SKM-1 (cell line): ENCODE results near the gene PRKCQ.

Source experiments
- DNase-seq: peaks from one replicate; lab custom pipeline; 2025; ENCODE audit not compliant: unreplicated experiment; lab: John Stamatoyannopoulos, UW

The PRKCQ gene

DNA sequence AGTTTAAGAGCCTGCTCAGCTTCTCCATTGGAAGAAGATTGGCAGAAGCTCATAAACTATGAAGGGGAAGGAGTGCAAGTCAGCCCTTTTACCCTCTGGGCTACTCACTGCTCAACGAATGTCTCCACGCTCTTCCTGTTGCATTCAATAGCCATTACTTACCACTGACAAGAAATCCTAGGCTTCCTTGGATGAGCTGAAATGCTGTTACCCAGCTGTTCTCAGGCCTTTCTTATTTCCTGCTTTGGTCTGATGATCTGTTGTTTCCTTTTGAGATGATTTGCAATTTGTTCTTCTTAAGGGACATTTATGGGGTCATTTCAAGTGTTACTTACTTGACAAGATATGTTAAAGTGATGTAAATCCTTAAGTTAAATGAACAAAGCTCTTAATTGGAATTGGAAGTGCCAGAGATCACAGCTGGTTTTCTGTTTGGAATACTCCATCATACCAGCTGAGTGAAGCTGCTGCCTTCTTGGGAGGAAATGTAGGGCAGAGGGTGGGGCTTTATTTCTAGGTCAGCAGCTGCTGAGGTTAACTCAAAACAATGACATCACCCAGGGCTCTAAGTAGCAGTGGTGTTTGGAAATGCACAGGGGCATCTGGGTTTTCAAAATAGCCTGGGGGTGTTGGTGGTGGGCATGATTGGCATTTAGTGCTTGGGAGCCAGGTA lies 170.0 kb downstream of the PRKCQ start:
- no peak for DNase-seq

DNA sequence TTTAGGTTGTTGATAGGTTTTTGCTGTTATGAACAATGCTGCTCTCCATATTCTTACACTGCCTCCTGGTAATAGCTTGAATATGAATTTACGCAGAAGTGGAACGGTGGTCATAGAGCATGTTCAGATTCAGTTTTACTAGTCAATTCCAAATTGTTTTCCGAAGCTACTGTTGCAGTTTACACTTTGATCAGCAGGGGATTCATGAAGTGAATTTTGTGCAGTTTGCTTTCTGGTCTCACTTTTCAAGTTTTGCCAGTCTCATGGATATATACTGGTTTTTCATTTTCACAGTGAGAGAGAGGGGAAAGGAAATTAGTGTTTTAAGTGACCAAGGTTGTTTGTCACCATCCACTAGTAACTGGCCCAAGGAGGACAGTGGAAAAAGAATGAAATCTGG lies 171.3 kb downstream of the PRKCQ start:
- no peak for DNase-seq

- DNase-seq, result no peak
Measured at GRCh38 chr10:6407034-6407721, 172.9 kb downstream of the PRKCQ start.

GRCh38 chr10:6406220-6407033 lies 173.6 kb downstream of the PRKCQ start:
- no peak for DNase-seq

DNA sequence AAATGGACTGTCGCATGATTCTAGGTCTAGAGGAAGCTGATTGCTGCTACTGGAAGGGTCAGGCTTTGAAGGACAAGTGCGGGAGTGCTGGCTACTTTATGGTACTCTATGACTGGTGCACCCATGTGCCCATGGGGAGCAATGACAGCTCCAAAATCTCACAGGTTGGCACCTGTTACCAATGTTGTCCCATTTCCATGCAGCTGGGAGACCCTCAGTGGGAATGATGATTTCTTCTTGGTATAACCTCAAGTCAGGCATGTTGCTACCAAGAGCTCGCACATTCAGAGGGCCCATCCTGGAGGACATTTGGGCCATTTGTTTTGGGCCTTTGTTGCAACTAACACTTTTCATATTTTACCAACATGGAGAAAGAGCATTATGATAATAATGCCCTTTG lies 174.4 kb downstream of the PRKCQ start:
- DNase-seq, result no peak

- DNase-seq, result no peak
Measured at GRCh38 chr10:6404127-6405072, 175.7 kb downstream of the PRKCQ start.

DNA sequence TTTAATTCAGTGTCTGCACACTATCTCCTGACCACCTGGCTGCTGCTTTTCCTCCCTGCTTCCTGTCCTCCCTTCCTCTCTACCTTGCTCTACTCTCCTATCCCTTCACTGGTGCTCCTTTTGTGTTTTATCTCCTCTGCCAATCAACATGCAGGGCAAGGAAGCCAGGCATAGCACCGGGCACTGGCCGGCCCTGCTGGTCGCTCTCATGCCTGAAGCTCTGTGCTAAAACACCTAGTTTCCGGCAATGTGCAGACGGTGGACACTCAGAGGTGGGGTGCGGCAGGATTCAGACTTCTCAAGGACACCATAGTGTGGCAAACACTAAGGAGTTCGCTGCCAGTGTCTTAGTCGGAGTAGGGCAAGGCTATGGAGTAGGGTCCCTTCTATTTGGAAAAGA lies 177.1 kb downstream of the PRKCQ start:
- DNase-seq, result no peak

DNA sequence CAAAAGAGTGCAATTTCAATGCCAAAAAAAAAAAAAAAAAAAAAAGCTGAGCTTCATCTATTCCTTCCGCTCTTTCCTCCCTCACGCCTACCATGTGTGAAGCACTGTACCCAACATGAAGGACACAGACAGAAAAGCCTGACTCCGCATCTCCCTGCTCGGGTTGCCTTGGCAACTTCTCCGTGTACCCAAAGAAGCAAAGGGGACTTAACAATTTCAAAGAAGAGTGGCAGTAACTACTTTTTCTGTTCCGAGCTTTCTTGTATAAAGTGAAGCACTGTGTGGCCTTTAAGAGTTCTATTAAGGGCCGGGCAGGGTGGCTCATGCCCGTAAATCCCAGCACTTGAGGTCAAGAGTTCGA lies 177.7 kb downstream of the PRKCQ start:
- no peak for DNase-seq

DNA sequence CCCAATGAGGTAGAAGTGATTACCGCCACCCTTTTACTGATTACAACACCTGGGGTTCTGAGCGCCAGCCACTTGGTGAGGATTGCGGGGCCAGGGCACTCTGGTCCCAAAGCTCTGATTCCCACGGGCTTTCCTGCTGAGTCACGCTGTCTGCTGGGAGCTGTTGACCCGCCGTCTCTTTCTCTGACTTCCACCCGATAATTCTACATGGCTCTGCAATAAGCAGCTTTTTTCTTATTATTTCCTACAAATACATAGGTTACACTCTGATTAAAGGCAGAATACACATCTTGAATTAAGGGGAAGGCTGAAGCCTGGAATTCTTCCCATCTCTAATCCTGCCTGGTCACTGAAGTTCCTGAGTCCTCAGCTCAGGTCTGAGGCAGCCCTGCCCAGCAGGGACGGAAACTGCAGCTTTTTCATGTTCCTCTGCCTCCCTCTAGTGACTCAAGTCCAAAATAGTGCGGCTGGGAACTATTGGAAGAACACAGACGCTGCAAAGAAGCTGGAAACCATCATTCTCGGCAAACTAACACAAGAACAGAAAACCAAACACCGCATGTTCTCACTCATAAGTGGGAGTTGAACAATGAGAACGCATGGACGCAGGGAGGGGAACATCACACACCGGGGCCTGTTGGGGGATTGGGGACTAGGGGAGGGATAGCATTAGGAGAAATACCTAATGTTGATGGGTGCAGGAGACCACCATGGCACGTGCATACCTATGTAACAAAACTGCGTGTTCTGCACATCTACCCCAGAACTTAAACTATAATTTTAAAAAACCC lies 178.3 kb downstream of the PRKCQ start:
- no peak for DNase-seq

DNA sequence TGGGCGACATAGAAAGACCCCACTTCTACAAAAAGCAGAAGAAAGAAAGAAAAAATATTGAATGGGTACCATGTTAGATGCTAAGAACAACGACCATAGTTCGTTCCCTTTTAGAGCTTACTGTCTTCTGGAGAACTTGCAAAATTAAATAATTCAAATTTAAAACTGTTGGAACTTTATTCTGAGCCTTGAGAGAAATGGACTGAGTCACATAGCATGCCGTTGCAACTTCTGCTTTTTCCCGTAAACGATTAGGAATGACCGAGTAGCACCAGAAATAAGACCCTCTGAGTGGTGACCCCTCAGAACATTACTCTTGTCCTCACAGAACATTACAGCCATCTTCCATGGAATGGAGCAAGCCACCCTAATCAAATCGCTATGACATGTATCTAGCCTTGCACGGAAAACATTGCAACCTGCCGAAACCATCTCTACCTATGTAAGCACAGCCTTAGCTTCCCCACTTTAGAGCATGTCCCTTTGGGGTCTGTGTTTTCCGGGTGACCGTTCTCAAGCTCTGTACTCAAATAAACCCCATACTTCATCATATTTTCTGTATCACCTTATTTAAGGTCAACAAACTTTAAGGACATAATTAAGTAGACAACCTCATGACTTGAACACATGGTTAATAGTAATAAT lies 179.1 kb downstream of the PRKCQ start:
- DNase-seq, result no peak

- peak; percentile 4 for DNase-seq
Measured at GRCh38 chr10:6400331-6400730, 179.7 kb downstream of the PRKCQ start.

DNA sequence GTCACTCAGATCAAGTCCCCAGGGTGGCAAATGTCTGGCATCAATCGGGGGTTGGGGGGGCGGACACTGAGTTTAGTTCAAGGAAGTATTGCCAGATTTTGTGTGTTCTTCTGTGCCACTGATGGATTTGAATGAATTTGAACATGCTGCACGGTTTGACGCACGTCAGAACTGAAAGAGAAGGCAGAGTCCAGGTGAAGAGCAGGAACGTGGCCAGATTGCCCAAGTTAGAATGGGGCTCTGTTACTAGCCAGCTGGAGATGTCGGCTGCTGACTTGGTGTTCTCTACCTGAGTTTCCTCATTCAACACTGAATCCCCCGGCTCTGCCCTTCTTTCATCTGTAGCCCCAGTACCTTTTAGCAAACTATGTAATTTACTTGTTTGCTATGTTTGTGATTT lies 180.2 kb downstream of the PRKCQ start:
- DNase-seq, result no peak

DNA sequence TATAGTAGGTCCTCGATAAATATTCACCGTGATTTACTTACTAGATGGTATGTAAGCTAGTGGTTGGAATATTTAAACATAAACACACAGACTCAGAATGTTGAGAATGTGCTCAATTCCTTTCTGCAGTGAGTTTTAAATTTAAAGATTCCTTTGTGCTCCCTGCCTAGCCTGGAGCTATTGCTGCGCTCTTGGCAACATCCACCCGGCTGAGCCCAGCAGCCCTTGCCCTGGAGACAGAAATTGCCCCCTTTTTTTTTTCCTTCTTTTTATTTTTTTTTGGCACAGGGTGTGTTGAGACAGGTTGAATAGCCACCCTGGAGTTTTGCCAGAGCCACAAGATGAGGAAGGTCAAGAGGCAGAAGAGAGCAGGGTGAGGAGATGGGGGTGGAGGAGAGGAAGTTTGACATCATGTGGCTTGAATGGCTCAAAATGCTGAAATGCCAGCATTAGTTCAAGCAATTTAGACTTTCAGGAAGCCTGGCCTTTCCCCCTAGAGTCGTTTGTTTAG lies 180.8 kb downstream of the PRKCQ start:
- DNase-seq, result peak; percentile 32

- DNase-seq, result no peak
Measured at GRCh38 chr10:6398399-6398798, 181.7 kb downstream of the PRKCQ start.

DNA sequence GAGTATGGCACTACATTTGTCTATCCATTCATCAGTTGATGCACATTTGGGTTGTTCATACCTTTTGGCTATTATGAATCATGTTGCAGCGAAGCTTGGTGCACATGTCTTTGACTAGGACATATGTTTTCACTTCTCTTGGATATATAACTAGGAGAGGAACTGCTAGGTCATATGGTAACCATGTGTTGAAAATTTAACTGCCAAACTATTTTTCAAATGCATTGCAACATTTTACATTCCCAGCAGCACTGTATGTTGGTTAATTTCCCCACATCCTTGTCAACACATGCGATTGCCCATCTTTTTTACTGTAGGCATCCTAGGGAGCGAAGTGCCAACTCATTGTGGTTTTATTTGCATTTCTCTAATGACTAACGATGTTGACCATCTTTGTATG lies 183.4 kb downstream of the PRKCQ start:
- DNase-seq, result peak; percentile 37

DNA sequence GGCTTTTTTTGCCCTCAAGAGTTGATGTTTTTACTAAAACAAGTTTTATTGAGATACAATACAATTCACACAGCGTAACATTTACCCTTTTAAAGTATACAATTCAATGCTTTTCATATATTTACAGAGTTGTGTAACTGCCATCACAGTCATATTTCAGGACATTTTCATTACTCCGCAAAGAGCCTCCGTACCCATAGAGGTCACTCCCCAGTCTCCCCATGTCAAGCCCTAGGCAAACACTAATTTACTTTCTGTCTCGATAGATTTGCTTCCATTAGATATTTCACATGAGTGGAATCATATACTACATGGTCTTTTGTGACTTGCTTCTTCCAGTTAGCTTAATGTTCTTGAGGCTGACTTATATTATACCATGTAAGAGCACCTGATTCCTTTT lies 183.8 kb downstream of the PRKCQ start:
- DNase-seq, result no peak

GRCh38 chr10:6395606-6396005 lies 184.5 kb downstream of the PRKCQ start:
- no peak for DNase-seq

GRCh38 chr10:6394084-6394483 lies 186.0 kb downstream of the PRKCQ start:
- DNase-seq, result no peak

GRCh38 chr10:6393168-6393567 lies 186.9 kb downstream of the PRKCQ start:
- DNase-seq, result no peak
